Ishikawa (cell line): Measurements from ENCODE around the gene E2F2.

Source experiments
- CEBPB ChIP-seq: IDR thresholded peaks from 2 replicates; pipeline ENCODE4 v1.6.1; 2012
- CREB1 ChIP-seq: IDR thresholded peaks from 2 replicates; pipeline ENCODE4 v1.6.1; 2012; ENCODE audit warnings: low read depth
- EGR1 ChIP-seq: IDR thresholded peaks from 2 replicates; pipeline ENCODE4 v1.6.1; 2012
- EP300 ChIP-seq: IDR thresholded peaks from 2 replicates; pipeline ENCODE4 v1.6.1; 2012; ENCODE audit warnings: borderline replicate concordance
- MAX ChIP-seq: IDR thresholded peaks from 2 replicates; pipeline ENCODE4 v1.6.1; 2012
- RAD21 ChIP-seq: IDR thresholded peaks from 2 replicates; pipeline ENCODE4 v1.6.1; 2012; ENCODE audit warnings: low read depth
- TAF1 ChIP-seq: IDR thresholded peaks from 2 replicates; pipeline ENCODE4 v1.6.1; 2012; ENCODE audit warnings: low read depth, mild to moderate bottlenecking
- TCF12 ChIP-seq: IDR thresholded peaks from 2 replicates; pipeline ENCODE4 v1.6.1; 2012; ENCODE audit warnings: low read depth
- TEAD4 ChIP-seq: IDR thresholded peaks from 2 replicates; pipeline ENCODE4 v1.6.1; 2012
- USF1 ChIP-seq: IDR thresholded peaks from 2 replicates; pipeline ENCODE4 v1.6.1; 2012
- YY1 ChIP-seq: IDR thresholded peaks from 2 replicates; pipeline ENCODE4 v1.6.1; 2012; ENCODE audit warnings: low read depth
- ZBTB7A ChIP-seq: IDR thresholded peaks from 2 replicates; pipeline ENCODE4 v1.6.1; 2012; ENCODE audit warnings: low read depth
- TF ChIP-seq, protein P1 (sequence below): IDR thresholded peaks from 2 replicates; pipeline ENCODE4 v1.6.1; 2012; ENCODE audit warnings: low read depth, mild to moderate bottlenecking

DNA sequence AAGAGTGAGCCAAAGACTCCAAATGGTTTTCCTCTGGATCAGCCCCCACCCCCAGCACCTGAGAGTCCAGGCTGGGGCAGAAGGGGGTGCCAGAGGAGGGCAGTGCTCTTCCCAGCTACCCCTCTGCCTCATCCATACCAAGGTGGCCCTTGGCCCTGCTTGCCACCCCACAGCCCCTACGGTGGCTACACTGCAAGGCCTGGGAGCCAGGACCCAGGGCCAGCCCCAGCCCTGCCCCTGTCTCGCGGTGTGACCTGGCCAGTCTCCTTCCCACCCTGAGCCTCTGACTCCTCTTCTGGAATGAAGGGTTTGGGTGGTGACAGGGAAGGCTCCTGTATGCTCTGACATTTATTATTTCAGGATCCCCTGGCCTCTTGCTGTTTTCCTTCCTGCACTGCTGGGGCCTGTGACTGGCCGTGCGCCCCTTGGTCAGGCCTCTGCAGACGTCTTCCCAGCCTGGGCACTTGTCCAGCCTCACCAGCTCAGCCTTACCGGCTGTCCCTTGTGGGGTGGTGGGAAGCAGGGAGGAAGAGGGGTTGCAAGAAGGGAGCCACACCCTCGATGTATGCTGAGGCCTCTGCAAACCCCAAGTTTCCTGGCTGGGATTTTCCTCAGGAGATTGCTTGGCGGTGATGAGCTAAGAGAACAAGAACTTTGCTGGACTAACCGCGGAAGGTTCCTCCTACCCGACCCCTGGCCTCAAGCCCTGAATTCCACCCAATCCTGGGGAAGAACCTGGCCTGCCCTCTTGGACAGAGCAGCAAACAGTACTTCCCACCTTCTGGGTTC, 60.6 kb downstream of the E2F2 start:
- TF ChIP-seq CEBPB (no peak), TEAD4 (no peak), EP300 (no peak), RAD21 (no peak), YY1 (no peak), CREB1 (no peak), TAF1 (no peak), USF1 (no peak), ZBTB7A (no peak), MAX (no peak), TCF12 (no peak), EGR1 (no peak)
- TF ChIP-seq, protein P1, sequence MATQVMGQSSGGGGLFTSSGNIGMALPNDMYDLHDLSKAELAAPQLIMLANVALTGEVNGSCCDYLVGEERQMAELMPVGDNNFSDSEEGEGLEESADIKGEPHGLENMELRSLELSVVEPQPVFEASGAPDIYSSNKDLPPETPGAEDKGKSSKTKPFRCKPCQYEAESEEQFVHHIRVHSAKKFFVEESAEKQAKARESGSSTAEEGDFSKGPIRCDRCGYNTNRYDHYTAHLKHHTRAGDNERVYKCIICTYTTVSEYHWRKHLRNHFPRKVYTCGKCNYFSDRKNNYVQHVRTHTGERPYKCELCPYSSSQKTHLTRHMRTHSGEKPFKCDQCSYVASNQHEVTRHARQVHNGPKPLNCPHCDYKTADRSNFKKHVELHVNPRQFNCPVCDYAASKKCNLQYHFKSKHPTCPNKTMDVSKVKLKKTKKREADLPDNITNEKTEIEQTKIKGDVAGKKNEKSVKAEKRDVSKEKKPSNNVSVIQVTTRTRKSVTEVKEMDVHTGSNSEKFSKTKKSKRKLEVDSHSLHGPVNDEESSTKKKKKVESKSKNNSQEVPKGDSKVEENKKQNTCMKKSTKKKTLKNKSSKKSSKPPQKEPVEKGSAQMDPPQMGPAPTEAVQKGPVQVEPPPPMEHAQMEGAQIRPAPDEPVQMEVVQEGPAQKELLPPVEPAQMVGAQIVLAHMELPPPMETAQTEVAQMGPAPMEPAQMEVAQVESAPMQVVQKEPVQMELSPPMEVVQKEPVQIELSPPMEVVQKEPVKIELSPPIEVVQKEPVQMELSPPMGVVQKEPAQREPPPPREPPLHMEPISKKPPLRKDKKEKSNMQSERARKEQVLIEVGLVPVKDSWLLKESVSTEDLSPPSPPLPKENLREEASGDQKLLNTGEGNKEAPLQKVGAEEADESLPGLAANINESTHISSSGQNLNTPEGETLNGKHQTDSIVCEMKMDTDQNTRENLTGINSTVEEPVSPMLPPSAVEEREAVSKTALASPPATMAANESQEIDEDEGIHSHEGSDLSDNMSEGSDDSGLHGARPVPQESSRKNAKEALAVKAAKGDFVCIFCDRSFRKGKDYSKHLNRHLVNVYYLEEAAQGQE = no peak
